ENCODE measurements around the gene ABI3BP.

DNA sequence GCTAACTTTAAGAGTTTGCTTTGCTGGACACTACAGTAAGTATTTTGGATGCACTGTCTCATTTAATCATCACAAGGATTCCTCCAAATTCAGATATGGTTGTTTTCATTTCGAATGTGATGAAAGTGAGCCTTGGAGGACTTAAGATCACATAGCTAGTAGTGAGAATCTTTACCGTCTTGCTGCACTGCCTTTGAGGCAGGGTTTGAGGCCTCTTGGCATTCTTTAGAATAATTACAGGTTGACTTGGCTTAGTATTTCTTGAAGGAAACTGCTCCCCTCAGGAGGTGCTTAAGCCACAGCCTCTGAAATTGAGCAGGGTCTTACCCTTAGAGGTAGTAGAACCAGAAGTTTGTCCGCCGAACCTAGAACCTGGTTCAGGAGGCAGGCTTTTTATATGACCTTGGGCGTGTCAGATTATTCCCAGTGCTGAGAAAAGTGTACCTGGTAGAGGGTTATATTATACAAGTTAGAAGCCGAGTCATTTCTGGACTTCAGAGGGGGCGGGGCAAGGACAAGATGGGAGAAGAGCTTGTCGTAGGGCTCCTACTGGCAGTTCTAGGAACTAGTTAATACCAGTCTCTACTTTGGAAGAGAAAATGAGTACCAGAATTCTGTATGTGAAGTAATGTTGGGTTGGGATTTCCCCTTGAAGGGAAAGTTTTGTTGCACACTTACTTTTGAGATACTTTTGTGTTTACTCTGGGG lies 282.8 kb downstream of the ABI3BP start:
- TF ChIP-seq, protein P1, sequence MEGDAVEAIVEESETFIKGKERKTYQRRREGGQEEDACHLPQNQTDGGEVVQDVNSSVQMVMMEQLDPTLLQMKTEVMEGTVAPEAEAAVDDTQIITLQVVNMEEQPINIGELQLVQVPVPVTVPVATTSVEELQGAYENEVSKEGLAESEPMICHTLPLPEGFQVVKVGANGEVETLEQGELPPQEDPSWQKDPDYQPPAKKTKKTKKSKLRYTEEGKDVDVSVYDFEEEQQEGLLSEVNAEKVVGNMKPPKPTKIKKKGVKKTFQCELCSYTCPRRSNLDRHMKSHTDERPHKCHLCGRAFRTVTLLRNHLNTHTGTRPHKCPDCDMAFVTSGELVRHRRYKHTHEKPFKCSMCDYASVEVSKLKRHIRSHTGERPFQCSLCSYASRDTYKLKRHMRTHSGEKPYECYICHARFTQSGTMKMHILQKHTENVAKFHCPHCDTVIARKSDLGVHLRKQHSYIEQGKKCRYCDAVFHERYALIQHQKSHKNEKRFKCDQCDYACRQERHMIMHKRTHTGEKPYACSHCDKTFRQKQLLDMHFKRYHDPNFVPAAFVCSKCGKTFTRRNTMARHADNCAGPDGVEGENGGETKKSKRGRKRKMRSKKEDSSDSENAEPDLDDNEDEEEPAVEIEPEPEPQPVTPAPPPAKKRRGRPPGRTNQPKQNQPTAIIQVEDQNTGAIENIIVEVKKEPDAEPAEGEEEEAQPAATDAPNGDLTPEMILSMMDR (conservative IDR thresholded peaks at IDR 0.05): peak; percentile 42
- no peak for TF ChIP-seq ZFX (IDR thresholded peaks at IDR 0.05)
